Caco-2 (cell line): ENCODE data around the gene SLC2A11. TPM values are rescaled to one million over a fixed set of nuclear protein-coding genes. Genes with fewer than 3 reads are reported as not detected.
"Not testable (repeated sequence)": the region's sequence is repeated elsewhere in the genome, so short reads cannot be mapped to it uniquely, and the experiment has no call there.

ENCODE experiments used
- BruUV-seq: library from RNA; stranded (reverse); fragments of 400-500 nt; replicated peaks from 2 replicates; lab custom pipeline; 2021; lab: Mats Ljungman, UMichigan
- CTCF ChIA-PET: fragments of 300-600 bp; sonication (Branson Sonifier 250); formaldehyde crosslinking; loops from one replicate; lab custom pipeline; 2022; ENCODE audit warnings: antibody characterized with exemption; lab: Charles Lee
- POLR2A ChIA-PET: fragments of 300-600 bp; sonication (Branson Sonifier 250); formaldehyde crosslinking; loops from one replicate; lab custom pipeline; 2022; ENCODE audit warnings: antibody characterized with exemption; lab: Charles Lee
- DNase-seq, 2 experiments: peaks; one replicate each; pipeline versions ENCODE4 v3.0.0 to v3.0.0-alpha.2; 2020 to 2022
- H3K27me3 ChIP-seq: replicated peaks from 2 replicates; pipeline ENCODE4 v1.6.0; 2011; ENCODE audit warnings: low read length; ENCODE audit not compliant: control insufficient read depth, insufficient read depth
- H3K36me3 ChIP-seq: 2 replicates; pipeline ENCODE4 v1.5.1; 2011; ENCODE audit warnings: low read length; ENCODE audit not compliant: control insufficient read depth, insufficient read depth
- H3K4me1 ChIP-seq: fragments of 250-450 bp; sonication (Bioruptor Pico); 2 replicates; pipeline ENCODE4 v1.5.1; 2020; ENCODE audit warnings: mild to moderate bottlenecking
- H3K4me3 ChIP-seq: 2 replicates; pipeline ENCODE4 v1.5.1; 2011; ENCODE audit warnings: low read depth, mild to moderate bottlenecking, control low read depth, low read length
- H3K9me3 ChIP-seq: fragments of 250-450 bp; sonication (Bioruptor Pico); 2 replicates; pipeline ENCODE4 v1.5.1; 2020; ENCODE audit warnings: mild to moderate bottlenecking, moderate library complexity
- H3K27ac Mint-ChIP-seq: one replicate; pipeline ENCODE4 v1.8.0; 2022; ENCODE audit warnings: mixed read lengths; ENCODE audit not compliant: unreplicated experiment
- H3K27me3 Mint-ChIP-seq: one replicate; pipeline ENCODE4 v1.8.0; 2022; ENCODE audit warnings: mixed read lengths; ENCODE audit not compliant: insufficient read depth, unreplicated experiment
- H3K36me3 Mint-ChIP-seq: one replicate; pipeline ENCODE4 v1.8.0; 2022; ENCODE audit warnings: mild to moderate bottlenecking, mixed read lengths; ENCODE audit not compliant: insufficient read depth, unreplicated experiment
- H3K4me1 Mint-ChIP-seq: one replicate; pipeline ENCODE4 v1.8.0; 2022; ENCODE audit warnings: low read depth, mixed read lengths; ENCODE audit not compliant: unreplicated experiment
- H3K4me3 Mint-ChIP-seq: one replicate; pipeline ENCODE4 v1.8.0; 2022; ENCODE audit warnings: mild to moderate bottlenecking, moderate library complexity, mixed read lengths; ENCODE audit not compliant: unreplicated experiment
- H3K9me3 Mint-ChIP-seq: one replicate; pipeline ENCODE4 v1.8.0; 2022; ENCODE audit warnings: mixed read lengths; ENCODE audit not compliant: unreplicated experiment
- CTCF ChIP-seq, 2 experiments: fragments of 200-600 bp in 1 of 2; IDR thresholded peaks; 1 replicate in 1 of 2; 2 replicates in 1 of 2; pipeline versions ENCODE4 v1.5.1 to v1.8.0; 2011 to 2022; ENCODE audit warnings: antibody characterized with exemption in 1 of 2, control low read depth in 1 of 2, inconsistent platforms in 1 of 2, low read depth in 1 of 2, low read length in 1 of 2, mild to moderate bottlenecking in 1 of 2, moderate library complexity in 1 of 2; ENCODE audit not compliant: insufficient read depth in 1 of 2, severe bottlenecking in 1 of 2, unreplicated experiment in 1 of 2
- intact Hi-C: fragments of 100-400 bp; cut with micrococcal nuclease; formaldehyde crosslinking; loops from one replicate; pipeline ENCODE4 v1.10.0; 2022; ENCODE audit not compliant: unreplicated experiment
- total RNA-seq: library from RNA; stranded (reverse); gene quantifications from 2 replicates; pipeline ENCODE4 v1.2.3, GENCODE V29; 2022

The SLC2A11 gene
- total RNA-seq, 1 experiment from 2014 or later = 32.4 TPM

- peak; percentile 46 to 88 for TF ChIP-seq CTCF (IDR thresholded peaks at IDR 0.05; ENCODE audit: insufficient read depth in 1 of 2, low read depth in 1 of 2, low read length in 1 of 2, severe bottlenecking in 1 of 2, unreplicated experiment in 1 of 2)
- Histone ChIP-seq H3K36me3 (peaks cover 1% of the 10 kb centered on the region; the same call in 1 of the 2 replicates), H3K27me3 (no peaks in the 10 kb centered on the region), H3K9me3 (no peaks in the 10 kb centered on the region), H3K4me3 (no peak overlapping the region), H3K4me1 (no peaks in the 10 kb centered on the region)
- H3K27ac Mint-ChIP-seq = no peak overlapping the region
- DNase-seq = peak; percentile 59 to 73
- ChIA-PET CTCF (interaction anchor here (0.6 to 1.0 kb wide), 3 partner anchors 12 to 52 kb away, joined by 3 to 12 read pairs (median 3); no protein-coding TSS in a partner anchor), POLR2A (no interaction called here)
- intact Hi-C loops = loop anchor here (5.0 kb wide), 1 partner anchor 95 kb away; no protein-coding TSS in a partner anchor
- peaks cover 11% of the 10 kb centered on the region for H3K36me3 Mint-ChIP-seq
- H3K4me3 Mint-ChIP-seq = no peak overlapping the region
- H3K9me3 Mint-ChIP-seq = no peaks in the 10 kb centered on the region
- H3K27me3 Mint-ChIP-seq = no peaks in the 10 kb centered on the region
- no TSS peak for BruUV-seq
- H3K4me1 Mint-ChIP-seq = peaks cover 7% of the 10 kb centered on the region
Measured at GRCh38 chr22:23862103-23862502, 4.4 kb downstream of the SLC2A11 start.

- H3K4me3 ChIP-seq, H3K9me3 Mint-ChIP-seq, H3K4me1 Mint-ChIP-seq, H3K27me3 Mint-ChIP-seq, BruUV-seq, H3K27me3 ChIP-seq, H3K4me3 Mint-ChIP-seq, DNase-seq, H3K27ac Mint-ChIP-seq, H3K9me3 ChIP-seq, H3K4me1 ChIP-seq, POLR2A ChIA-PET, H3K36me3 ChIP-seq: not testable (repeated sequence)
- CTCF ChIA-PET = interaction anchor here (0.6 to 0.9 kb wide), 2 partner anchors 15 to 480 kb away, joined by 3 read pairs; no protein-coding TSS in a partner anchor
- intact Hi-C loops = loop anchor here (5.0 kb wide), 1 partner anchor 93 kb away; no protein-coding TSS in a partner anchor
- peaks cover 11% of the 10 kb centered on the region for H3K36me3 Mint-ChIP-seq
Measured at GRCh38 chr22:23864499-23865154, 7.0 kb downstream of the SLC2A11 start.

GRCh38 chr22:23868580-23868979, 10.9 kb downstream of the SLC2A11 start:
- Histone ChIP-seq H3K27me3 (no peaks in the 10 kb centered on the region), H3K4me3 (no peak overlapping the region), H3K4me1 (no peaks in the 10 kb centered on the region), H3K36me3 (no peaks in the 10 kb centered on the region; the same call in 1 of the 2 replicates), H3K9me3 (no peaks in the 10 kb centered on the region)
- Mint-ChIP-seq H3K4me3 (no peak overlapping the region), H3K4me1 (no peaks in the 10 kb centered on the region), H3K36me3 (peaks cover 5% of the 10 kb centered on the region), H3K9me3 (no peaks in the 10 kb centered on the region), H3K27ac (no peak overlapping the region), H3K27me3 (no peaks in the 10 kb centered on the region)
- intact Hi-C loops = no loop called here
- POLR2A ChIA-PET = no interaction called here
- no peak for DNase-seq
- no peak for TF ChIP-seq CTCF (IDR thresholded peaks at IDR 0.05; ENCODE audit: insufficient read depth in 1 of 2, low read depth in 1 of 2, low read length in 1 of 2, severe bottlenecking in 1 of 2, unreplicated experiment in 1 of 2)
- CTCF ChIA-PET = interaction anchor here (0.6 kb wide), 1 partner anchor 8 kb away, joined by 5 read pairs; no protein-coding TSS in a partner anchor
- no TSS peak for BruUV-seq
